ENCODE measurements around the gene POTEF. TPM values are rescaled to one million over a fixed set of nuclear protein-coding genes. Genes with fewer than 3 reads are reported as not detected.
"Not testable (repeated sequence)": the region's sequence is repeated elsewhere in the genome, so short reads cannot be mapped to it uniquely, and the experiment has no call there.

The POTEF gene
- total RNA-seq, 1 donor from 2014 or later, result not detected

DNA sequence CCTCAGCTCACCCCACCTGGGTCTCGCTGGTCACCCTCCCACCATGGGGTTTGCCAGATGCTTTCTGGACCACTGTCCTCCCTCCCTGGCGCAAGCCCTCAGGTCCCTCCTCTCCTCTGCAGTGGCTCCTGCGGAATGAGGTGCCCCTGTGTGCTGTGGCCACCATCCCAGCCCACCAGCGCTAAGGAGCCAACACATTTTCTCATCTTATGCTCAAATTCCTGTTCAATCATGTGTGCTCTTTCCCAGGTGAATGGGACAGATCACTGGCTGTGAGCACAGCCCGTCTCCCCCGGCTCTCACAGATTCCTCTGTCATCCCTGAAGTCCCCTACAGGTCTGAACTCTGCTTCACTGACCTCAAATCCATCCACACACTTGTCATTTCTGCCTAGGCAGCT is 31.1 kb upstream of the POTEF start:
- intact Hi-C loops (cut with DNase I), result no loop called here
- Histone ChIP-seq H3K27me3 (no peaks in the 10 kb centered on the region), H3K36me3 (peaks cover 0 to 27% of the 10 kb centered on the region in 2 donors), H3K4me3 (no peak overlapping the region), H3K27ac (no peak overlapping the region), H3K4me1 (no peaks in the 10 kb centered on the region), H3K9me3 (no peaks in the 10 kb centered on the region)
- TF ChIP-seq, protein P1, sequence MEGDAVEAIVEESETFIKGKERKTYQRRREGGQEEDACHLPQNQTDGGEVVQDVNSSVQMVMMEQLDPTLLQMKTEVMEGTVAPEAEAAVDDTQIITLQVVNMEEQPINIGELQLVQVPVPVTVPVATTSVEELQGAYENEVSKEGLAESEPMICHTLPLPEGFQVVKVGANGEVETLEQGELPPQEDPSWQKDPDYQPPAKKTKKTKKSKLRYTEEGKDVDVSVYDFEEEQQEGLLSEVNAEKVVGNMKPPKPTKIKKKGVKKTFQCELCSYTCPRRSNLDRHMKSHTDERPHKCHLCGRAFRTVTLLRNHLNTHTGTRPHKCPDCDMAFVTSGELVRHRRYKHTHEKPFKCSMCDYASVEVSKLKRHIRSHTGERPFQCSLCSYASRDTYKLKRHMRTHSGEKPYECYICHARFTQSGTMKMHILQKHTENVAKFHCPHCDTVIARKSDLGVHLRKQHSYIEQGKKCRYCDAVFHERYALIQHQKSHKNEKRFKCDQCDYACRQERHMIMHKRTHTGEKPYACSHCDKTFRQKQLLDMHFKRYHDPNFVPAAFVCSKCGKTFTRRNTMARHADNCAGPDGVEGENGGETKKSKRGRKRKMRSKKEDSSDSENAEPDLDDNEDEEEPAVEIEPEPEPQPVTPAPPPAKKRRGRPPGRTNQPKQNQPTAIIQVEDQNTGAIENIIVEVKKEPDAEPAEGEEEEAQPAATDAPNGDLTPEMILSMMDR (IDR thresholded peaks at IDR 0.05), result no peak
- no peak for TF ChIP-seq POLR2AphosphoS5 (IDR thresholded peaks at IDR 0.05; ENCODE audit: insufficient read depth in 1 of 2, low read depth in 1 of 2)
- no peak for TF ChIP-seq POLR2A (IDR thresholded peaks at IDR 0.05)
- no peak for DNase-seq (ENCODE audit: extremely low spot score in 2 of 2)

DNA sequence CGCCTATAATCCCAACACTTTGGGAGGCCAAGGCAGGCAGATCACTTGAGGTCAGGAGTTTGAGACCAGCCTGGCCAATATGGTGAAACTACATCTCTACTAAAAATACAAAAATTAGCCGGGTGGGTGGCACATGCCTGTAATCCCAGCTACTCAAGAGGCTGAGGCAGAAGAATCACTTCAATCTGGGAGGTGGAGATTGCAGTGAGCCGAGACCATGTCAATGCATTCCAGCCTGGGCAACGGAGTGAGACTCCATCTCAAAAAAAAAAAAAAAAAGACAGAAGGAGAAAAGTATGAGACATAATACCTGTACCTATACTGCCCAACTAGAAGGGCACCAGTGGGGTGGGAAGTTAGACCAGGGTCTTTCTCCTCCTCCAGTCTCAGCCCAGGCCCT is 30.4 kb upstream of the POTEF start:
- intact Hi-C loops (cut with DNase I); H3K27me3 ChIP-seq: not testable (repeated sequence)
- H3K36me3 ChIP-seq, result peaks cover 0 to 20% of the 10 kb centered on the region in 2 donors

DNA sequence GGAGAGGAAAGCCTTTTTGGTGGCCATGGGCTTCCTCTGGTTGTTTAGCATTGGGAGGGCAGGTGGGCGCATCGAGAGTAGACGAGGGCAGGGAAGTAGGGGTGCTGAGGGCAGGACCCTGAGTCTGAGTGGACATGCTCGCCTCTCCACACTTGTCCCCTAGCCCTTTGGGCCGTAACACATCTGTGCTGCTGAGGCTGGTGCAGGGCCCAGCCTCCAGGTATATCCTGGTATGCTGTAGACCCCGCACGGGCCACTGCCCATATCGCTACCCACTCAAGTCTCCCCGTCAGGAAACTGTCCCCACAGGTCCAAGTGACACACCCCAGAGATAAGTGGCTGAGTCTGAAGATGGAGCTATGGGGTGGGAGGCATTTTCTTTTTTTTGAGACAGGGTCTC is 29.6 kb upstream of the POTEF start:
- no peaks in the 10 kb centered on the region for H3K9me3 ChIP-seq

More for the DNA sequence above, 30.4 kb upstream of the POTEF start:
- not testable (repeated sequence) for H3K27ac ChIP-seq; H3K9me3 ChIP-seq; H3K4me1 ChIP-seq; DNase-seq (ENCODE audit: extremely low spot score in 2 of 2); H3K4me3 ChIP-seq

DNA sequence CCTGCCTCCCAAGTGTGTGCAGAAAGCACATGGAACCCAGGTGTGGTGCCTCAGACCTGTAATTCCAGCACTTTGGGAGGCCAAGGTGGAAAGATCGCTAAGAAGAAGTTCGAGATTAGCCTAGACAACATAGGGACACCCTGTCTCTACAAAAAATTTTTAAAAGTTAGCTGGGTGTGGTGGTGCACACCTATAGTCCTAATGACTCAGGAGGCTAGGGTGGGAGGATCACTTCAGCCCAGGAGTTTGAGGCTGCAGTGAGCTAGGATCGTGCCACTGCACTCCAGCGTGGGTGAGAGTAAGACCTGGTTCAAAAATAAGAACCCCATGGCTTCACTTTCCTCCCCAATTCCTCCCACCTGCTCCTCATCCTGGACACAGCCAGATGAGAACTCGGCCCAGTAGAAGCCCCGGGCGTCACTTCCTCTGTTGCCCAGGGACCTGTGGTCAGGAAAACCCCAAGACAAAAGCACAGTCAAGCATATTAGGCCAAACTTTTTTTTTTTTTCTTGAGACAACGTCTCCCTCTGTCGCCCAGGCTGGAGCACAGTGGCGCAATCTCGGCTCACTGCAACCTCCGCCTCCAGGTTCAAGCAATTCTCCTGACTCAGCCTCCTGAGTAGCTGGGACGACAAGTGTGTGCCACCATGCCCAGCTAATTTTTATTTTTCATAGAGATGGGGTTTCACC is 28.9 kb upstream of the POTEF start:
- intact Hi-C loops (cut with DNase I); H3K9me3 ChIP-seq; H3K27me3 ChIP-seq; H3K4me1 ChIP-seq; H3K27ac ChIP-seq; H3K4me3 ChIP-seq; DNase-seq (ENCODE audit: extremely low spot score in 2 of 2): not testable (repeated sequence)
- peaks cover 0 to 21% of the 10 kb centered on the region in 2 donors for H3K36me3 ChIP-seq

More for the DNA sequence above, 29.6 kb upstream of the POTEF start:
- Histone ChIP-seq H3K27me3 (no peaks in the 10 kb centered on the region), H3K4me3 (no peak overlapping the region), H3K4me1 (no peaks in the 10 kb centered on the region), H3K36me3 (peaks cover 0 to 18% of the 10 kb centered on the region in 2 donors), H3K27ac (no peak overlapping the region)
- intact Hi-C loops (cut with DNase I), result no loop called here
- TF ChIP-seq, protein P1 (IDR thresholded peaks at IDR 0.05), result no peak
- no peak for TF ChIP-seq POLR2A (IDR thresholded peaks at IDR 0.05)
- no peak for TF ChIP-seq POLR2AphosphoS5 (IDR thresholded peaks at IDR 0.05; ENCODE audit: insufficient read depth in 1 of 2, low read depth in 1 of 2)
- no peak for DNase-seq (ENCODE audit: extremely low spot score in 2 of 2)

DNA sequence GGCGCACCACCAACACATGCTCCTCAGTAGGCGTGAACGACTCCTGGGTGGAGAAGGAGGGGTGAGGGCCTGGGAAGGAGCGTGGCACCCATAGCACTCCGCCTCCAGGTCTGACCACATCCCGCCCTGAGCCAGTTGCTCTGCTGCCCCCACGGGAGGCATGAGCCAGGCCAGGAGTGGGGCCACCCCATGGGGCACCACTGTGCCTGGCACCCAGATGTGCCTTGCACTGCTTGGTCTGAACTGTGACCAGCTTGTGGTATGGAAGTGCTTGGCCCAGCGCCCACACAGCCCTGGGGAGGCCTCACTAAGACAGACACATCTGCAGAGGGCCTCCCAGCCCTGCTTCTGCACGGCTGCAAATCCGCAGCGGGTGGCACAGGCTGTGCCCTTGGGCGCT is 28.3 kb upstream of the POTEF start:
- peaks cover 0 to 24% of the 10 kb centered on the region in 2 donors for H3K36me3 ChIP-seq
- H3K4me3 ChIP-seq; intact Hi-C loops (cut with DNase I); H3K27me3 ChIP-seq; H3K9me3 ChIP-seq; H3K4me1 ChIP-seq; DNase-seq (ENCODE audit: extremely low spot score in 2 of 2); H3K27ac ChIP-seq: not testable (repeated sequence)

DNA sequence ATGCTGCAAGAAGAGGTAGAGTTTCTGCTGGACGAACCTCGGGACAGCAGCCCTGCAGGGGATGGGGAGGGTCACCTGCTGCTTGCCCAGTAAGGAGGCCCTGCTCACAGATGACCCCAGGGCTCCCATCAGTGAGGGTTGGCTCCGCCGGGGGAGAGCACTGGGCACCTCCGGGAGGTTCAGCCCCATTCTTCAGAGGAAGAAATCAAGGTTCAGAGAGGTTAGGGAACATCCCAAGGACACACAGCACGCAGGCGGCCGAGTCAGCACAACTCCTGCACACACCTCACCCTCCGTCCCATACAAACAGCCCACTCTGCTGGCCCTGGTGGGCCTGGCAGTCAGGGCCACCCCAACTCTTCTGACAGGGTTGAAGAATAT is 27.6 kb upstream of the POTEF start:
- DNase-seq (ENCODE audit: extremely low spot score in 2 of 2), result no peak
- intact Hi-C loops (cut with DNase I), result no loop called here
- no peaks in the 10 kb centered on the region for H3K27me3 ChIP-seq

More for the DNA sequence above, 27.6 kb upstream of the POTEF start:
- Histone ChIP-seq H3K9me3 (no peaks in the 10 kb centered on the region), H3K36me3 (peaks cover 0 to 28% of the 10 kb centered on the region in 2 donors), H3K4me1 (no peaks in the 10 kb centered on the region), H3K4me3 (no peak overlapping the region), H3K27ac (no peak overlapping the region)
- TF ChIP-seq, protein P1 (IDR thresholded peaks at IDR 0.05), result no peak
- TF ChIP-seq POLR2A (IDR thresholded peaks at IDR 0.05) (no peak), POLR2AphosphoS5 (IDR thresholded peaks at IDR 0.05; ENCODE audit: insufficient read depth in 1 of 2, low read depth in 1 of 2) (no peak)
